ENCODE data around the gene ARAF. TPM values are rescaled to one million over a fixed set of nuclear protein-coding genes. Genes with fewer than 3 reads are reported as not detected.

The ARAF gene
- total and polyA plus RNA-seq, 2 donors (not counting 3 experiments of a cell fraction or from before 2014, with no cell fraction given) = 62.7 to 69.5 TPM

DNA sequence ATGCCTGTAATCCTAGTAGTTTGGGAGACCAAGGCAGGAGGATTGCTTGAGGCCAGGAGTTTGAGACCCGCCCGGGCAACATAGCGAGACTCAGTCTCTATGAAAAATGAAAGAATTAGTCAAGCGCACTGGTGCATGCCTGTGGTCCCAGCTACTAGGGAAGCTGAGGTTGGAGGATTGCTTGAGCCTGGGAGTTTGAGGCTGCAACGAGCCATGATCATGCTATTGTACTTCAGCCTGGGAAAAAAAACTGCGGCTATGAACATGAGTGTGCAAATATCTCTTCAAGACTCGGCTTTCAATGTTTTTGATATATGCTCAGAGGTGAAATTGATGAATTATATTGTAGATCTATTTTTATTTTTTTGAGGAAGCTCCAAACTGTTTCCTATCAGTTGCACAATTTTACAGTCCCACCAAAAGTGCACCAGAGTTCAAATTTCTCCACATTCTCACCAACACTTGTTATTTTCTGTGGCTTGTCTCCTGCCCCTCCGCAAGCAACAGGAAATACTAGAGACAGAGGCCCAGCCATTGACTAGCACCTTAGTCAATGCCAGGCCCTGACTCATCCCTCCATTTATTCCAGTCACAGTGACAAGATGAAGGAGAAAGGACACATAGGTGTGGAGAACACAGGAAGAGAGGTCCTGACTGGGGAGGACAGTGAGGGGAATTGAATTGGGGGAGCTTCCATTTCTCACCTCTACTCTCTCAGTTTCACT, 44.9 kb upstream of the ARAF start:
- intact Hi-C loops (cut with micrococcal nuclease) (no loop called here), dilution Hi-C loops (cut with MboI; ENCODE audit: extremely low pct_ligation_motif_present, low sequenced_read_pairs) (no loop called here)
- H3K4me2 ChIP-seq (ENCODE audit: insufficient read depth, low read length) = no peak overlapping the region
- no peaks in the 10 kb centered on the region for H3K9me1 ChIP-seq (replicated peaks; ENCODE audit: control insufficient read depth, extremely low read depth, insufficient read depth, low read length)
- CTCF ChIA-PET = interaction anchor here (0.6 to 1.8 kb wide), 3 partner anchors 19 to 56 kb away, joined by 4 to 9 read pairs (median 4); no protein-coding TSS in a partner anchor
- no peak overlapping the region for H2AFZ ChIP-seq (ENCODE audit: low read depth, low read length)
- DNase-seq (ENCODE audit: low read depth, low spot score) (no peak), FAIRE-seq (no peak)
- H3K27me3 ChIP-seq (ENCODE audit: control insufficient read depth in 2 of 2, insufficient read depth in 2 of 2, low read length in 2 of 2) = peaks cover 0 to 1% of the 10 kb centered on the region in 2 experiments
- no peak for TF ChIP-seq POLR2A (IDR thresholded peaks at IDR 0.05; ENCODE audit: low read depth, low read length)
- TF ChIP-seq GATA2 (IDR thresholded peaks at IDR 0.05; ENCODE audit: insufficient read depth, insufficient read length, low read depth, low read length) = no peak
- TF ChIP-seq CTCF (IDR thresholded peaks at IDR 0.05; ENCODE audit: extremely low read depth in 1 of 2, insufficient read depth in 1 of 2, low read depth in 1 of 2, low read length in 2 of 2) = no peak
- no peak for TF ChIP-seq EZH2 (IDR thresholded peaks at IDR 0.05; ENCODE audit: borderline replicate concordance, low read depth, low read length, severe bottlenecking)
- no peak for TF ChIP-seq POLR2AphosphoS5 (IDR thresholded peaks at IDR 0.05; ENCODE audit: insufficient read depth, low read depth, low read length)
- TF ChIP-seq, protein P1, sequence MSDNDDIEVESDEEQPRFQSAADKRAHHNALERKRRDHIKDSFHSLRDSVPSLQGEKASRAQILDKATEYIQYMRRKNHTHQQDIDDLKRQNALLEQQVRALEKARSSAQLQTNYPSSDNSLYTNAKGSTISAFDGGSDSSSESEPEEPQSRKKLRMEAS (IDR thresholded peaks at IDR 0.05; ENCODE audit: insufficient read depth, insufficient read length) = no peak
- no peak for TF ChIP-seq FOS (IDR thresholded peaks at IDR 0.05; ENCODE audit: borderline replicate concordance, insufficient read depth, low read length)
- no peak for TF ChIP-seq MYC (IDR thresholded peaks at IDR 0.05; ENCODE audit: low read depth, low read length)
- TF ChIP-seq JUN (IDR thresholded peaks at IDR 0.05; ENCODE audit: borderline replicate concordance, insufficient read depth, insufficient read length, low read depth) = no peak
- H3K36me3 ChIP-seq (ENCODE audit: control insufficient read depth in 2 of 2, extremely low read depth in 1 of 2, insufficient read depth in 2 of 2, low read length in 2 of 2) = no peaks in the 10 kb centered on the region
- H3K4me3 ChIP-seq (replicated peaks in 1 of 3; ENCODE audit: insufficient read depth in 1 of 3, low read depth in 1 of 3, low read length in 3 of 3) = no peak overlapping the region
- no peaks in the 10 kb centered on the region for H3K9me3 ChIP-seq (replicated peaks; ENCODE audit: control insufficient read depth, insufficient read depth, low read length)
- no peak overlapping the region for H3K27ac ChIP-seq (ENCODE audit: insufficient read depth, low read depth, low read length)
- H4K20me1 ChIP-seq (replicated peaks; ENCODE audit: control insufficient read depth, extremely low read depth, insufficient read depth, low read length) = no peaks in the 10 kb centered on the region
- POLR2A ChIA-PET = interaction anchor here (0.6 kb wide), 1 partner anchor 10 kb away, joined by 4 read pairs; no protein-coding TSS in a partner anchor
- H3K79me2 ChIP-seq (ENCODE audit: control insufficient read depth, insufficient read depth, low read length) = no peaks in the 10 kb centered on the region
- H3K9ac ChIP-seq (replicated peaks; ENCODE audit: extremely low read depth, insufficient read depth, low read length) = no peak overlapping the region
- no TSS peak for BruUV-seq (replicated peaks)
- peaks cover 7% of the 10 kb centered on the region for H3K4me1 ChIP-seq (ENCODE audit: control insufficient read depth, extremely low read depth, insufficient read depth, low read length)

Data from endothelial cell of umbilical vein (primary cell).